ENCODE data around the gene TAGLN.
"Not testable (repeated sequence)": the region's sequence is repeated elsewhere in the genome, so short reads cannot be mapped to it uniquely, and the experiment has no call there.

DNA sequence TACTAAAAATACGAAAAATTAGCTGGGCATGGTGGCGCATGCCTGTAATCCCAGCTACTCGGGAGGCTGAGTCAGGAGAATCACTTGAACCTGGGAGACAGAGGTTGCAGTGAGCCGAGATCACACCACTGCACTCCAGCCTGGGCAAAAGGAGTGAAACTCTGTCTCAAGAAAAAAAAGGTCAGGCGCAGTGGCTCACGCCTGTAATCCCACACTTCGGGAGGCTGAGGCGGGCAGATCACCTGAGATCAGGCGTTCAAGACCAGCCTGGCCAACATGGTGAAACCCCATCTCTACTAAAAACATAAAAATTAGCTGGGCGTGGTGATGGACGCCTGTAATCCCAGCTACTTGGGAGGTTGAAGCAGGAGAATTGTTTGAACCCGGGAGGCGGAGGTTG lies 16.0 kb upstream of the TAGLN start:
- not testable (repeated sequence) for TF ChIP-seq POLR2A (IDR thresholded peaks at IDR 0.05)
- TF ChIP-seq, protein P1, sequence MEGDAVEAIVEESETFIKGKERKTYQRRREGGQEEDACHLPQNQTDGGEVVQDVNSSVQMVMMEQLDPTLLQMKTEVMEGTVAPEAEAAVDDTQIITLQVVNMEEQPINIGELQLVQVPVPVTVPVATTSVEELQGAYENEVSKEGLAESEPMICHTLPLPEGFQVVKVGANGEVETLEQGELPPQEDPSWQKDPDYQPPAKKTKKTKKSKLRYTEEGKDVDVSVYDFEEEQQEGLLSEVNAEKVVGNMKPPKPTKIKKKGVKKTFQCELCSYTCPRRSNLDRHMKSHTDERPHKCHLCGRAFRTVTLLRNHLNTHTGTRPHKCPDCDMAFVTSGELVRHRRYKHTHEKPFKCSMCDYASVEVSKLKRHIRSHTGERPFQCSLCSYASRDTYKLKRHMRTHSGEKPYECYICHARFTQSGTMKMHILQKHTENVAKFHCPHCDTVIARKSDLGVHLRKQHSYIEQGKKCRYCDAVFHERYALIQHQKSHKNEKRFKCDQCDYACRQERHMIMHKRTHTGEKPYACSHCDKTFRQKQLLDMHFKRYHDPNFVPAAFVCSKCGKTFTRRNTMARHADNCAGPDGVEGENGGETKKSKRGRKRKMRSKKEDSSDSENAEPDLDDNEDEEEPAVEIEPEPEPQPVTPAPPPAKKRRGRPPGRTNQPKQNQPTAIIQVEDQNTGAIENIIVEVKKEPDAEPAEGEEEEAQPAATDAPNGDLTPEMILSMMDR (IDR thresholded peaks at IDR 0.05) = not testable (repeated sequence)

Data from suprapubic skin (tissue), 3 donors.